HG03064 (cell line): ENCODE measurements around the gene PPBP.
"Not testable (repeated sequence)": the region's sequence is repeated elsewhere in the genome, so short reads cannot be mapped to it uniquely, and the experiment has no call there.

Experiments
- ATAC-seq: cut with Tn5 transposase; IDR thresholded peaks from one replicate; pipeline ENCODE4 v1.9.1; 2021; ENCODE audit warnings: low read depth; ENCODE audit not compliant: unreplicated experiment

Gene PPBP

GRCh38 chr4:73952352-73952751, 35.6 kb downstream of the PPBP start:
- no peak for ATAC-seq

DNA sequence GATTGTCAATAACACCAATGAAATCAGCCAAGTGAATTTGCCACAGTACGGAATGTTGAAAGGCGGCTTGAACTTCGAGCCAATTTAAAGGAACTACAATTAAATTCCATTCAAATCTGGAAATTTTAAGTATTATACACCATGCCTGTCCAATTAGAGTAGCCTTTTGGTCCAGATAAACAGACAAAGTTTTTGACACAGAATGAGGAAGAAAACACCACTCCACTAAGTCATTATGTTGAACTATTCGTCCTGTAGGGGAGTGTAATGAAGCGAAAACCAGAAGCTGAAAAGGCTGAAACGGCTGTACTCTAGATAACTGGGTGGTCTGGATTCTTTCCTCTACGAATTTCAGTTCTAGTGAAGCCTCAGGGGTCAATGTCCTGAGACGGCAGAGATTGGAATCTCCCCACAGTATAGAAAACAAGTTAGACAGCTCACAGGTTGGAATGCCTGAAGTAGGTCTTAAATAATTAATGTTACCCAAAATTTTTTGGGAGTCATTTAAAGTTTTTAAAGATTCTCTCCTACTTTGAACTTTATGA, 37.5 kb downstream of the PPBP start:
- ATAC-seq, result not testable (repeated sequence)

- ATAC-seq, result no peak
Observed at GRCh38 chr4:73948990-73949706, 38.8 kb downstream of the PPBP start.

GRCh38 chr4:73948291-73948690, 39.7 kb downstream of the PPBP start:
- ATAC-seq, result no peak

DNA sequence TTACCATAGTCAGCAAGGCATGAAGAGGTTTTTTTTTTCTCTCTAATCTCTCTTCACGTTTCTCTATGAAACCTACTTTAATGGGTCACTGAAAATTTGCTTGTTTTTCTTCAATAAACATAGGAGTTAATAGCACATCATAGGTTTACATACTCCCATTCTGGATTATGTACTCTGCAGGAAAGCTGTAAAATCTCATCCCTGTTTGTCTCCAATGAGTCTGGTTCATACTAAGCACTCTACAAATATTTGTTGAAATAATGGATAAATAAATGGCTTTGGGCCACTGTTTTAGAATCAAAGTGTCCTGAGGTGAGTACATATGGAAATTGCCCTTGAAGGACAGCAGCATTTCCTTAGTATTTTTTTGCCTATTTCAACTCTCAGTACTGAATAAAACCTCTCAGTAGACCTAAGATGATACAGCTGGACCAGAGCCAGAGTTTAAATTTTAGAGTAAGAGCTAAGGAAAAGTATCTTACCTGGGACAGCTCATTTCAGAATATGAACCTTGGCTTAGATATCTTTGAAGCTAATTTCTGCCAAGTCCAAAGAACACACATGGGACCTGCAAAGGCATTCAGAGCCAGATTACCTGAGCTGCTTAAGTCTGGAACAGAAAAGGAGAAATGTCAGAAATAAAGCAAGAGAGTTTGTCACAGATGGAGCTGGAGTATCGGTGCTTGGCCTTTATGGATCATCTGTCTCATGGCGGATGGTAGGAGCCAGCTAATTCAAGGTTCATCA, 40.6 kb downstream of the PPBP start:
- no peak for ATAC-seq

GRCh38 chr4:73945674-73946449, 42.1 kb downstream of the PPBP start:
- ATAC-seq, result no peak

DNA sequence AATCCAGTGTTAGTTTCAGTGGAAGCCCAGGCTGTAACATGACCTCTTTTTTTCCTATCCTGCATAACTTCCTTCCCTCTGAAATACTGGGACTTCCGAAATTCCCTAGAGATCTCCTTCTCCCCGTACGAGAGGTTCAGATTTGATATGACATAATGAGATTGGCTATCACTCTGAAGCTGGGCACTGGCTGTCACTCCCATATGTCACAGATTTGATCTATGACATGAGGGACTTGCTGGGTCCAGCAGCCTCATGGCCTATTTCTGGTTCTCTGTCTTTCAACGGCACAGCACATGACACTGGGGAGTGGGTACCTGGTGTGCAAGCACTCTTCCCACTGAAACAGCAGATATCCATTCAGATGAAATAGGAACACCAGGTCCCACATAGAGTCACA, 42.9 kb downstream of the PPBP start:
- no peak for ATAC-seq

DNA sequence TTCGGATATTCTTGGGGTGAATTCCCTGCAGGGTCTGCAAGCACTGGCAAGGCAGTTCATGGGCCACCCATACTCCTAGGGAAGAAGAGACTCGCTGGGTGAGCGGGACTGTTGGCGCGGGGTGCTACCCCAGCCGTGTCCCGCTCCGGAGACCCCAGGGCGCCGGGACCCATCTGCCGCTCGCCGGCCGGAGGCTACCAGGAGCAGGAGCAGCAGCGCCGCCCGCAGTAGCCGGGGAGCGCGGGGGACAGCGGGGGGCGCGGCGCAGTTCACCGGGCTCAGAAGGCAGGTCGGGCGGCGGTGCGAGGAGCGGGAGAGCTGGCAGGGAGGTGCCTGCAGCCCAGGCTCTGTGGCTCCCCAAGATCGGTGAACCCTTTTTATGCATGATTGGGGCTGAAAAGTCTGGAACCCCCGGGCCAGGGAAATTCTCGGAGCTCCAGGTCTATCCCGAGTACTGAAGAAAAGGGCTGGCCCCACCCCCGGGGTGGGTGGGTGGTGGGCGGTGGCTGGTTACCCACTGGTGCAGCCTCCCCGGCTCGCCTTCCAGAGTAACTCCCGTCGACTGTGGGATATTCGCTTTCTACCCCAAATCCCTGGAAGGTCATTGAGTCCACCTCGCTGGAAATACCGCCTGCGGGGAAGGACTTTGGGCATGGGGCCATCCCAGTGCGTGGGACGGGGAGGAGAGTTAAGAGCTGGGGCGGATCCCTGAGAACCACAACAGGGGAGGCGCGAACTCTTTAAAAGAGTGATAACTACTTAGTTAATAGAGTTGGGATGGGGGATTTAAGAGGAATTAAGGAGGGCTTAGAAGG, 43.7 kb downstream of the PPBP start:
- ATAC-seq, result no peak

GRCh38 chr4:73943555-73943954, 44.4 kb downstream of the PPBP start:
- ATAC-seq, result no peak

GRCh38 chr4:73936969-73937368, 51.0 kb downstream of the PPBP start:
- no peak for ATAC-seq
